OCI-LY1 (cell line): ENCODE results near the gene MEIS1.

Source experiments
- H2AFZ ChIP-seq: fragments of 200-600 bp; sonication (generic), shearing (Covaris generic); 2 replicates; pipeline ENCODE4 v1.6.0; 2014; ENCODE audit warnings: antibody characterized with exemption, mild to moderate bottlenecking, low read length
- H3F3A ChIP-seq: fragments of 200-600 bp; sonication (generic), shearing (Covaris generic); 2 replicates; pipeline ENCODE4 v1.6.0; 2014; ENCODE audit warnings: mild to moderate bottlenecking, antibody characterized with exemption, low read length, moderate library complexity; ENCODE audit not compliant: insufficient read depth
- H3K27ac ChIP-seq: fragments of 200-600 bp; sonication (generic); 2 replicates; pipeline ENCODE4 v1.5.1; 2014; ENCODE audit warnings: low read length, mixed run types, mild to moderate bottlenecking, low read depth; ENCODE audit not compliant: poor library complexity, severe bottlenecking
- H3K27me3 ChIP-seq: fragments of 200-600 bp; sonication (generic); 2 replicates; pipeline ENCODE4 v1.6.0; 2014; ENCODE audit warnings: antibody characterized with exemption, mild to moderate bottlenecking, low read length, moderate library complexity; ENCODE audit not compliant: insufficient read depth
- H3K36me3 ChIP-seq: fragments of 200-600 bp; sonication (generic); 2 replicates; pipeline ENCODE4 v1.6.1; 2014; ENCODE audit warnings: mild to moderate bottlenecking, antibody characterized with exemption, low read length, moderate library complexity, mixed read lengths; ENCODE audit not compliant: insufficient read depth
- H3K4me1 ChIP-seq: fragments of 200-600 bp; sonication (generic); 2 replicates; pipeline ENCODE4 v1.5.1; 2014; ENCODE audit warnings: mild to moderate bottlenecking, low read length, moderate library complexity; ENCODE audit not compliant: insufficient read depth, severe bottlenecking
- H3K4me2 ChIP-seq: fragments of 200-600 bp; sonication (generic), shearing (Covaris generic); 2 replicates; pipeline ENCODE4 v1.6.1; 2014; ENCODE audit warnings: low read length
- H3K4me3 ChIP-seq: fragments of 200-600 bp; sonication (generic); 2 replicates; pipeline ENCODE4 v1.5.1; 2014; ENCODE audit warnings: low read length, low read depth, mild to moderate bottlenecking, mixed read lengths; ENCODE audit not compliant: poor library complexity, severe bottlenecking
- H3K79me2 ChIP-seq: fragments of 200-600 bp; shearing (Covaris generic); 2 replicates; pipeline ENCODE4 v1.6.1; 2016; ENCODE audit warnings: mixed run types, low read length, mixed read lengths; ENCODE audit not compliant: insufficient read depth
- H3K9ac ChIP-seq: fragments of 200-600 bp; sonication (generic), shearing (Covaris generic); 2 replicates; pipeline ENCODE4 v1.6.1; 2014; ENCODE audit warnings: mild to moderate bottlenecking, low read length, mixed read lengths
- H3K9me2 ChIP-seq: fragments of 200-600 bp; sonication (generic), shearing (Covaris generic); 2 replicates; pipeline ENCODE4 v1.6.1; 2014; ENCODE audit warnings: low read depth, mild to moderate bottlenecking, low read length, mixed read lengths
- H3K9me3 ChIP-seq: fragments of 200-600 bp; shearing (Covaris generic); 2 replicates; pipeline ENCODE4 v1.6.1; 2014; ENCODE audit warnings: low read length, mixed read lengths
- H4K20me1 ChIP-seq: fragments of 200-600 bp; sonication (generic), shearing (Covaris generic); 2 replicates; pipeline ENCODE4 v1.6.0; 2016; ENCODE audit warnings: mild to moderate bottlenecking, low read length; ENCODE audit not compliant: insufficient read depth
- EZH2 ChIP-seq: fragments of 200-600 bp; sonication (generic), shearing (Covaris generic); IDR thresholded peaks from 2 replicates; pipeline ENCODE4 v1.8.0; 2017; ENCODE audit warnings: borderline replicate concordance, mixed run types, mild to moderate bottlenecking, antibody characterized with exemption, low read length, moderate library complexity, mixed read lengths
- TF ChIP-seq, protein P1 (sequence below): fragments of 200-600 bp; sonication (generic), shearing (Covaris generic); IDR thresholded peaks from 2 replicates; pipeline ENCODE4 v1.5.1; 2017; ENCODE audit warnings: mild to moderate bottlenecking, antibody characterized with exemption, low read length, moderate library complexity, mixed read lengths

MEIS1 gene

GRCh38 chr2:66534461-66534860, 99.5 kb downstream of the MEIS1 start:
- H3K4me1 ChIP-seq = no peaks in the 10 kb centered on the region
- no peaks in the 10 kb centered on the region for H4K20me1 ChIP-seq
- no peaks in the 10 kb centered on the region for H3K9me3 ChIP-seq
- H3K4me2 ChIP-seq = no peak overlapping the region
- no peak overlapping the region for H2AFZ ChIP-seq
- no peaks in the 10 kb centered on the region for H3K9me2 ChIP-seq
- no peaks in the 10 kb centered on the region for H3K36me3 ChIP-seq
- no peak overlapping the region for H3K9ac ChIP-seq
- H3K79me2 ChIP-seq = no peaks in the 10 kb centered on the region
- no peak overlapping the region for H3K27ac ChIP-seq
- TF ChIP-seq EZH2 = no peak
- TF ChIP-seq, protein P1, sequence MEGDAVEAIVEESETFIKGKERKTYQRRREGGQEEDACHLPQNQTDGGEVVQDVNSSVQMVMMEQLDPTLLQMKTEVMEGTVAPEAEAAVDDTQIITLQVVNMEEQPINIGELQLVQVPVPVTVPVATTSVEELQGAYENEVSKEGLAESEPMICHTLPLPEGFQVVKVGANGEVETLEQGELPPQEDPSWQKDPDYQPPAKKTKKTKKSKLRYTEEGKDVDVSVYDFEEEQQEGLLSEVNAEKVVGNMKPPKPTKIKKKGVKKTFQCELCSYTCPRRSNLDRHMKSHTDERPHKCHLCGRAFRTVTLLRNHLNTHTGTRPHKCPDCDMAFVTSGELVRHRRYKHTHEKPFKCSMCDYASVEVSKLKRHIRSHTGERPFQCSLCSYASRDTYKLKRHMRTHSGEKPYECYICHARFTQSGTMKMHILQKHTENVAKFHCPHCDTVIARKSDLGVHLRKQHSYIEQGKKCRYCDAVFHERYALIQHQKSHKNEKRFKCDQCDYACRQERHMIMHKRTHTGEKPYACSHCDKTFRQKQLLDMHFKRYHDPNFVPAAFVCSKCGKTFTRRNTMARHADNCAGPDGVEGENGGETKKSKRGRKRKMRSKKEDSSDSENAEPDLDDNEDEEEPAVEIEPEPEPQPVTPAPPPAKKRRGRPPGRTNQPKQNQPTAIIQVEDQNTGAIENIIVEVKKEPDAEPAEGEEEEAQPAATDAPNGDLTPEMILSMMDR = no peak
- no peaks in the 10 kb centered on the region for H3K27me3 ChIP-seq
- no peak overlapping the region for H3K4me3 ChIP-seq
- no peaks in the 10 kb centered on the region for H3F3A ChIP-seq

DNA sequence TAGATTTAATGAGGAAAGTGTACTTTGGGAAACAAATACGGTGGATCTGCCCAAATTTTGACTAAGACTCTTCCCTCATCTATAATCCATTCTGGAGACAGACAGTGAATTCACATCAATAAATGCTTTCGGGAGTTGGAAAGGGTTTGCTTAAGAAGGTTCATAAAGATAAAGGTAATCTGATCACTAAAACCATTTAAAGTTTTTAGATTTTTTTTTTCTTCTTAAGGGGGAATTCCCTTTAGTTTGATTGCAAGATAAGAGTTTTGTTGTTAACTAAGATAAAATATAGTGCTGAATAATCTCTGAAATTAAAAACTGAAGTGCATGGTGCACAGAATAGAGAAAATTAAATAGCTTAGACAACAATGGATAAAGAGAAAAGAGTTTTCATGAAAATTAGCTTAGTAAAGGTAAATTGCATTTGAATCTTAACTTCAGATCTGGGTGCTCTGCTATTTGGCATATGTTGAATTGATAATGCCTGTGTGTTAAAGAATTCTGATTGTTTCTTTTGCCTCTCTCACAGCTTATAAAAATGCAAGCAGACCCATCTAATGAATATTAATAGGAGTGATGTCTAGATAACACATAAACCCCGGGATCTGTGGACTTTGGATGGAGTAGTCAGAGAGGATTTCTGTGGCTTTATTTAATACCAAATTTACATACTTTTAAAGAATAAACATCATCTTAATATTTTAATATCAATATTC, 100.8 kb downstream of the MEIS1 start:
- Histone ChIP-seq H3K4me2 (no peak overlapping the region), H3K4me1 (no peaks in the 10 kb centered on the region)

GRCh38 chr2:66536290-66536673, 101.4 kb downstream of the MEIS1 start:
- TF ChIP-seq, protein P1 = no peak
- no peak for TF ChIP-seq EZH2
- Histone ChIP-seq H3K27me3 (no peaks in the 10 kb centered on the region), H3K79me2 (no peaks in the 10 kb centered on the region), H3K27ac (no peak overlapping the region), H3K9ac (no peak overlapping the region), H3K4me1 (no peaks in the 10 kb centered on the region), H3K9me3 (no peaks in the 10 kb centered on the region), H2AFZ (no peak overlapping the region), H3F3A (no peaks in the 10 kb centered on the region), H3K36me3 (no peaks in the 10 kb centered on the region), H3K9me2 (no peaks in the 10 kb centered on the region), H3K4me2 (no peak overlapping the region), H4K20me1 (no peaks in the 10 kb centered on the region), H3K4me3 (no peak overlapping the region)

More for the DNA sequence above, 100.8 kb downstream of the MEIS1 start:
- H3K79me2 ChIP-seq = no peaks in the 10 kb centered on the region
- no peak overlapping the region for H3K4me3 ChIP-seq
- H3K27me3 ChIP-seq = no peaks in the 10 kb centered on the region
- H3F3A ChIP-seq = no peaks in the 10 kb centered on the region
- H3K27ac ChIP-seq = no peak overlapping the region
- H3K9ac ChIP-seq = no peak overlapping the region
- H4K20me1 ChIP-seq = no peaks in the 10 kb centered on the region
- no peak for TF ChIP-seq EZH2
- TF ChIP-seq, protein P1 = no peak
- H3K9me3 ChIP-seq = no peaks in the 10 kb centered on the region
- H3K9me2 ChIP-seq = no peaks in the 10 kb centered on the region
- no peak overlapping the region for H2AFZ ChIP-seq
- no peaks in the 10 kb centered on the region for H3K36me3 ChIP-seq
